KMS-11 (cell line): ENCODE results near the gene IER5L.

ENCODE experiments used
- H2AFZ ChIP-seq: fragments of 200-600 bp; sonication (generic); 2 replicates; pipeline ENCODE4 v1.6.1; 2016; ENCODE audit warnings: antibody characterized with exemption, mixed run types, low read depth
- H3K27ac ChIP-seq: fragments of 200-600 bp; sonication (generic); 2 replicates; pipeline ENCODE4 v1.6.1; 2016; ENCODE audit warnings: mild to moderate bottlenecking, mixed run types
- H3K27me3 ChIP-seq: fragments of 200-600 bp; sonication (generic); 2 replicates; pipeline ENCODE4 v1.6.1; 2017; ENCODE audit warnings: mild to moderate bottlenecking, low read depth, mixed run types, moderate library complexity; ENCODE audit not compliant: insufficient read depth
- H3K36me3 ChIP-seq: fragments of 200-600 bp; sonication (generic); 2 replicates; pipeline ENCODE4 v1.6.1; 2017; ENCODE audit warnings: mild to moderate bottlenecking, mixed run types; ENCODE audit not compliant: insufficient read depth
- H3K4me1 ChIP-seq: fragments of 200-600 bp; sonication (generic); 2 replicates; pipeline ENCODE4 v1.6.1; 2016; ENCODE audit warnings: mild to moderate bottlenecking, low read depth, mixed run types; ENCODE audit not compliant: poor library complexity, severe bottlenecking
- H3K4me2 ChIP-seq: fragments of 200-600 bp; sonication (generic); 2 replicates; pipeline ENCODE4 v1.7.0; 2016; ENCODE audit warnings: mild to moderate bottlenecking, mixed run types
- H3K4me3 ChIP-seq: fragments of 200-600 bp; sonication (generic); IDR thresholded peaks from 2 replicates; pipeline ENCODE4 v1.6.1; 2017; ENCODE audit warnings: low read depth, low read length, mixed read lengths; ENCODE audit not compliant: insufficient read depth
- H3K79me2 ChIP-seq: fragments of 200-600 bp; sonication (generic); 2 replicates; pipeline ENCODE4 v1.6.1; 2016; ENCODE audit warnings: low read depth, mixed run types; ENCODE audit not compliant: insufficient read depth
- H3K9ac ChIP-seq: fragments of 200-600 bp; sonication (generic); 2 replicates; pipeline ENCODE4 v1.6.1; 2016; ENCODE audit warnings: mild to moderate bottlenecking, mixed run types
- H4K20me1 ChIP-seq: fragments of 200-600 bp; sonication (generic); 2 replicates; pipeline ENCODE4 v1.6.1; 2016; ENCODE audit warnings: mild to moderate bottlenecking, mixed run types; ENCODE audit not compliant: insufficient read depth
- CTCF ChIP-seq: fragments of 200-600 bp; sonication (generic); conservative IDR thresholded peaks from 2 replicates; pipeline ENCODE4 v1.6.1; 2017; ENCODE audit warnings: low read depth, mild to moderate bottlenecking, antibody characterized with exemption, low read length, moderate library complexity, mixed read lengths

Gene IER5L

GRCh38 chr9:129138144-129138462 is 40.0 kb downstream of the IER5L start:
- H3K4me3 ChIP-seq = no peak overlapping the region
- H3K9ac ChIP-seq = no peak overlapping the region
- no peak overlapping the region for H3K27ac ChIP-seq
- no peak for TF ChIP-seq CTCF
- H3K4me1 ChIP-seq = peaks cover 31% of the 10 kb centered on the region
- H3K4me2 ChIP-seq = no peak overlapping the region
- H3K36me3 ChIP-seq = no peaks in the 10 kb centered on the region
- no peaks in the 10 kb centered on the region for H4K20me1 ChIP-seq
- no peak overlapping the region for H2AFZ ChIP-seq
- peaks cover 13% of the 10 kb centered on the region; the same call in 1 of the 2 replicates for H3K79me2 ChIP-seq
- no peaks in the 10 kb centered on the region for H3K27me3 ChIP-seq

GRCh38 chr9:129137292-129138143 is 40.5 kb downstream of the IER5L start:
- H3K36me3 ChIP-seq = no peaks in the 10 kb centered on the region
- peaks cover 13% of the 10 kb centered on the region; the same call in 1 of the 2 replicates for H3K79me2 ChIP-seq
- H3K4me2 ChIP-seq = no peak overlapping the region
- H3K4me1 ChIP-seq = peaks cover 25% of the 10 kb centered on the region
- TF ChIP-seq CTCF = no peak
- no peaks in the 10 kb centered on the region for H4K20me1 ChIP-seq
- no peak overlapping the region for H3K9ac ChIP-seq
- H3K4me3 ChIP-seq = no peak overlapping the region
- no peak overlapping the region for H3K27ac ChIP-seq
- no peaks in the 10 kb centered on the region for H3K27me3 ChIP-seq
- no peak overlapping the region for H2AFZ ChIP-seq

- Histone ChIP-seq H2AFZ (no peak overlapping the region), H3K9ac (no peak overlapping the region), H3K79me2 (peaks cover 13% of the 10 kb centered on the region; the same call in 1 of the 2 replicates), H3K27me3 (no peaks in the 10 kb centered on the region), H3K4me1 (peaks cover 22% of the 10 kb centered on the region), H3K4me2 (no peak overlapping the region), H3K36me3 (no peaks in the 10 kb centered on the region), H3K27ac (no peak overlapping the region), H4K20me1 (no peaks in the 10 kb centered on the region), H3K4me3 (no peak overlapping the region)
- no peak for TF ChIP-seq CTCF
Measured at GRCh38 chr9:129136446-129137035, 41.5 kb downstream of the IER5L start.

- no peak overlapping the region for H2AFZ ChIP-seq
- H3K9ac ChIP-seq = no peak overlapping the region
- H3K4me2 ChIP-seq = no peak overlapping the region
- H3K27ac ChIP-seq = no peak overlapping the region
- H3K79me2 ChIP-seq = peaks cover 5% of the 10 kb centered on the region; the same call in 1 of the 2 replicates
- TF ChIP-seq CTCF = no peak
- H3K36me3 ChIP-seq = no peaks in the 10 kb centered on the region
- H3K27me3 ChIP-seq = no peaks in the 10 kb centered on the region
- no peaks in the 10 kb centered on the region for H4K20me1 ChIP-seq
- no peak overlapping the region for H3K4me3 ChIP-seq
- peaks cover 17% of the 10 kb centered on the region for H3K4me1 ChIP-seq
Measured at GRCh38 chr9:129135476-129135875, 42.6 kb downstream of the IER5L start.
